Amygdala (tissue), 56 donors: ENCODE measurements around the gene OTUD1.
A peak's percentile ranks its signal among the peaks of the same experiment; 100 is the strongest.
"Not testable (repeated sequence)": the region's sequence is repeated elsewhere in the genome, so short reads cannot be mapped to it uniquely, and the experiment has no call there.

Experiments
- DNase-seq, 56 donors: peaks; one replicate each; lab custom pipeline; 2025; lab: John Stamatoyannopoulos, UW

The OTUD1 gene

GRCh38 chr10:23438547-23439451, at the start of gene OTUD1:
TSS of gene OTUD1 (plus strand) at chr10:23439075. CDS start at chr10:23439458, 383 bp downstream.
- DNase-seq, result peak; percentile 29 to 99 (median 92)

GRCh38 chr10:23390408-23390807, 48.5 kb upstream of the OTUD1 start:
- not testable (repeated sequence) for DNase-seq

GRCh38 chr10:23390809-23391208, 48.1 kb upstream of the OTUD1 start:
- no peak for DNase-seq

DNA sequence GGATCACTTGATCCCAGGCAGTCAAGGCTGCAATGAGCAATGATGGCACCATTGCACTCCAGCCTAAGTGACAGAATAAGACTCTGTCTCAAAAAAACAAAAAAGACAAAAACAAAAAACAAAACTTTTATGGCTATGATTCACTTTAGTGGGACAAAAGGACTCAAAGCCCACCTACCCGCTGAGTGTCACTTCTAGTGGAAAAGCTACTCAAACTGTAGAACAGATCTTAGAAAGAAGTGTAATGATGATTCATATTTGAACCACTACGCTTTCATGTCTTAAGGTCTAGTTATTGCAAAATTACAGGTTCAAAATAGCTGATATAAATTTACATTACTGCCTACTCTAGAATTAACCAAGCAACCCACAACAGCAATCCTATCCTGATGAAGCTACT, 47.1 kb upstream of the OTUD1 start:
- no peak for DNase-seq

- no peak for DNase-seq
Observed at GRCh38 chr10:23395017-23395416, 43.9 kb upstream of the OTUD1 start.

DNA sequence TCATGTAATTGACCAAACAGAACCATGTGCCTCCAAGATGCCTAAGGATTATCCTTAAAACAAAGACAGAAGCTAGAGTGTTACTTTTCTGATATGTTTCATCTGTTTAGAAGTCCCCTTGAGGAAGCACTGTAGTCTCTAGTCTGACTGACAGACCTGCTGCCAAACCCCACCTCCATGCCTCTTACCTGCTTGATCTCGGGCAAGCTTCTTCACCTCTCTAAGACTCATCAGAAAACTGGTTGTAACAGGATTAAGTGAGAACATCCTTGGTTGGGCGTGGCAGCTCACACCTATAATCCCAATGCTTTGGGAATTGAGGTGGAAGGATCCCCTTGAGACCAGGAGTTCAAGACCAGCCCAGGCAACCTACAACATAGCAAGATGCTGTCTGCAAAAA, 42.2 kb upstream of the OTUD1 start:
- DNase-seq, result no peak

DNA sequence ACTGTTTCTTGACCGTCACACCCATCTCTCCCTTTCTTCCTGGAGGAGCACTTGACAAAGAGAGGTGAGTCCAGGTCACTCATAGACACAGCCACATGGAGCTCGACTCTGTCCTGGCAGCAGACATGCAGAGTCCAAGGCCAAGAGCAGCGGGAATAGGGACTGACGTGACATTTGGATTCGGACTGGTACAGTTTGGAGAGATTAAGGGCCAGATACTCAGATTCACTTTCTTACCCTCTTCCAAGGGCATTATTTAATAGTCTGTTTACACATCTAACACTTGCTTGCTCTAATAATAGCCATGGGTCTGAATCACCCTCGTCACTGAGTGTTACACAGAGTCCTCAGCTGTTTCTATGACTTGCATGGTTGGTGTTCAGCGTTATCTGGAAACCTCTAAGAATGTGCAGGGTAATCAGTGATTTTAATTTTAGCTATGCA, 39.2 kb upstream of the OTUD1 start:
- DNase-seq, result no peak

GRCh38 chr10:23402856-23403255, 36.0 kb upstream of the OTUD1 start:
- no peak for DNase-seq

GRCh38 chr10:23403278-23403677, 35.6 kb upstream of the OTUD1 start:
- no peak for DNase-seq

GRCh38 chr10:23403719-23404118, 35.2 kb upstream of the OTUD1 start:
- no peak for DNase-seq

GRCh38 chr10:23404461-23404980, 34.4 kb upstream of the OTUD1 start:
- DNase-seq, result no peak

DNA sequence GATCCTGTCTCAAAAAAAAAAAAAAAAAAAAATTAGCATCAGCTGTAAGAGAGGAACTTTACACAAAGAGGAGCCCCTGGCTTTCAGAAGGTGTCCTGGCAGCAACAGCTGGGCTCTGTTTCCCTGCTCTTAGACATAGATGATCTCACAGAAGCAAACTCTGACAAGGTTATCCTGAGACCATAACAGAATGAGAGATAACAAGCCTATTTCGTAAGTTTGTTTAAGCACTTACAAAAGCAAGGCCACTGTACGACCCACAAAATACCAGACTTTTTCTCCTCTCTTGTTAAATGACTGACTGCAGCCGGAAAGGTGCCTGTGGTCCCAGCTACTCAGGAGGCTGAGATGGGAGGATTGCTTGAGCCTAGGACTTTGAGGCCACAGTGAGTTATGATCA, 33.3 kb upstream of the OTUD1 start:
- DNase-seq, result no peak

DNA sequence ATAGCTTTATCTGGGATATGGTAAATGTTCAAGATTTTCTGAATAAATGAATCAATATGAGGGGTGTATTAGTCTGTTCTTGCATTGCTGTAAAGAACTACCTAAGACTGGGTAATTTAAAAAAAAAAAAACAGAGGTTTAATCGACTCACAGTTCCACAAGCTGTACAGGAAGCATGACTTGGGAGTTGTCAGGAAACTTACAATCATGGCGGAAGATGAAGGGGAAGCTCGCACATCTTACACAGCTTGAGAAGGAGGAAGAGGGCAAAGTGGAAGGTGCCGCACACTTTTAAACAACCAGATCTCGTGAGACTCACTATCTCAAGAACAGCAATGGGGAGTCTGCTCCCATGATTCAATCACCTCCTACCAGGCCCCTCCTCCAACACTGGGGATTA, 32.5 kb upstream of the OTUD1 start:
- no peak for DNase-seq

DNA sequence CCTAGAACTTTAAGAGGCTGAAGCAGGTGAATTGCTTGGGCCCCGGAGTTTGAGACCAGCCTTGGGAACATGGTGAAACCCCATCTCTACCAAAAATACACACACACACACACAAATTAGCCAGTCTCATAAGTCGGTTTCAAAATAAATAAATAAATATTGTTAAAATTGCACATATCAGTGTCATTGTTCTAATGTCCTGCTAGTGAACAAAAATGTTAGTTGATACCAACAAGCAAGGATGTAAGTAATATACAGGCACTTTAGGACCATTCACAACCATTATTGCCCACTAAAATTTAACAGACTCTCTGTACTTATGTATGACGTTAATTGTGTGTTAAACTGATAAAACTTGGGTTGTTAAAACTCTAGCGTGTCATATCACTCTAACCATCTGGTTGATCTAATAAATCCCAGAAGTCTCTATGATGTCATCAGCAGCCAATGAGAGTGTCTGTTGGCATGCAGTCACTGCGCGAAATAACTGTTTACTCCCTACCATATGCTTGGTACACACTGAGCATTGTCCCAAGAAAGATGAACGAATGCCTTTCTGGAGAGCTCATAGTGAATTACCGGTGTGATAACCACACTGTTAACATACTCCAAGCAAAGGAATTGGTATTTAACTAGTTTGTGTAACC, 30.4 kb upstream of the OTUD1 start:
- no peak for DNase-seq

DNA sequence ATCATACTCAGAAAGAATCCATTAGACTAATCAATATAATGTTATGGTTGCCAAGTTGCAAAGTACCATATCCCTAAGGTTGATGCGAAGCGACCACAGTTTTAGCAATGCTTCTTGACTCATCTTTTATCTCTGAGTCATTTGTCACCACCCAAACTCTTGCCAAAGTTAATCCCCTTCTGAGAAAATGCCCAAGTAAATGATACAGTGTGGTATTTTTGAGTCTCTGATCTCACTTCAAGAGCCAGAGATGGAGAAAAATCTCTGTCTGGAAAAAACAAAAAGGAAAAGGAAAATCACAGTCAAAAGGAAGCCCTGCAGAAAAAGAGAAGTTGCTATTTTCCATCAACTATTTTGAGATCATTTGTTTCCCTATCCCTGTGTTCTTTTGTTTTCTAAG, 26.7 kb upstream of the OTUD1 start:
- no peak for DNase-seq

- no peak for DNase-seq
Observed at GRCh38 chr10:23413629-23414089, 25.2 kb upstream of the OTUD1 start.

- no peak for DNase-seq
Observed at GRCh38 chr10:23414658-23415057, 24.2 kb upstream of the OTUD1 start.

GRCh38 chr10:23417254-23417653, 21.6 kb upstream of the OTUD1 start:
- no peak for DNase-seq

GRCh38 chr10:23418051-23418681, 20.7 kb upstream of the OTUD1 start:
- DNase-seq, result no peak

DNA sequence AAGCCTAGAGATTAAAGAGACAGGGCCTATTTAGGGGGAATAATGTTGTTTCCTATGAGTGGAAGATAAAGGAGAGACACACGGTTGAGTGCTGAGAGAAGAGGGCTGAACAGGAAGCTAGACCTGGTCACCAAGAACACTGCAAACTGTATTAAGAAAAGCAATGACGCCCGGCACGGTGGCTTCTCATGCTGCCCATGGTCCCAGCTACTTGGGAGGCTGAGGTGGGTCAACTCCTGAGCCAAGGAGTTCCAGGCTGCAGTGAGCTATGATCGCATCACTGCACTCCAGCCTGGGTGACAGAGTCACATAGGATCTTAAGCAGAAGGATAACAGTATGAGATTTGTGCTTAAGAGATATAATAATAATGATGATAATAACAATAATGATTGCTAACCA, 19.7 kb upstream of the OTUD1 start:
- no peak for DNase-seq
